Activated T-helper 2 cell treated with anti-CD3 and anti-CD28 coated beads, Interferon-gamma antibody, Interleukin-2, Interleukin-4, amounts not matched to agents 10 μg/mL and 5 μg/mL and 100 μg/mL, durations not matched to agents 14 hours and 24 hours and 36 hours (primary cell): ENCODE measurements around the gene PLEKHH3. TPM values are rescaled to one million over a fixed set of nuclear protein-coding genes. Genes with fewer than 3 reads are reported as not detected.
A peak's percentile ranks its signal among the peaks of the same experiment; 100 is the strongest.

Experiments used
- DNase-seq: peaks from one replicate; pipeline ENCODE4 v3.0.0; 2021; ENCODE audit warnings: low spot score
- H3K27ac Mint-ChIP-seq: one replicate; pipeline ENCODE4 v1.8.0; 2021; ENCODE audit warnings: mixed read lengths
- H3K27me3 Mint-ChIP-seq: one replicate; pipeline ENCODE4 v1.8.0; 2021; ENCODE audit warnings: low read depth, mixed read lengths
- H3K36me3 Mint-ChIP-seq: one replicate; pipeline ENCODE4 v1.8.0; 2021; ENCODE audit warnings: low read depth, mixed read lengths
- H3K4me1 Mint-ChIP-seq: one replicate; pipeline ENCODE4 v1.8.0; 2021; ENCODE audit warnings: low read depth, mixed read lengths
- H3K4me3 Mint-ChIP-seq: one replicate; pipeline ENCODE4 v1.8.0; 2021; ENCODE audit warnings: low read depth, mild to moderate bottlenecking, moderate library complexity, mixed read lengths
- H3K9me3 Mint-ChIP-seq: one replicate; pipeline ENCODE4 v1.8.0; 2021; ENCODE audit warnings: mixed read lengths
- intact Hi-C: fragments of 100-400 bp; cut with micrococcal nuclease; formaldehyde crosslinking; loops from one replicate; pipeline ENCODE4 v1.15.1; 2023
- total RNA-seq: library from RNA; stranded (reverse); gene quantifications from 2 replicates; pipeline ENCODE4 v1.2.3, GENCODE V29; 2022

Gene PLEKHH3
- 0.57 and 1.0 TPM in 2 replicates for total RNA-seq

DNA sequence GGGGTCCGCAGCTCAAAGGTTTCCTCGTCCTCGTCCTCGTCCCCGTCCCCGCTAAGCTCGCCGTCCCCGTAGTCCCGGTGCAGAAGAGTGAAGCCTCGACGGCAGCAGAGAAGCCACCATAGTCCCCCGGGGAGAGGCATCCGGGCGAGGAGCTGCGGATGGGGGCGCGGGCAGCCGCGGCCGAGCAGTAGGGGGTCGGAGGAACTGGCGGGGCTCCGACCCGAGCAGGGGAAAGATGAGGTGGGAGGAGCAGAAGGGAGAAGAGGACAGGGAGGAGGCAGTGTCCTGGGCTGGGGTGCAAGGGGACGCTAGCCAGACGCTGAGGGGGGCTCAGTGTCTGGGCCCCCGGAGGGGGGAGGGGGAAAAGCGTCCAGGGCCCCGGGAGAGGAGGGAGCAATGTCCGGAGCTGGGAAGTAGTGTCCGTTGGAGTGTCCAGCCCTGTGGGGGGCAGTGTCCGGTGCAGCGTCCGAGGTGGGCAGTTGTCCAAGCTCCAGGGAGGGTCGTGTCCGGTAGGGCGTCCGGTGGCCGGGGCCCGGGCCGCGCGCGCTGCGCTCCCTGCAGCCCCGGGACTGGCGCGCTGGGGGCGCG is at the start of gene PLEKHH3:
TSS of gene PLEKHH3 (minus strand) at position 571 of the 588 bp plus-strand sequence. CDS start at position 140, 431 bp downstream.
- Mint-ChIP-seq H3K4me1 (peaks cover 37% of the 10 kb centered on the region), H3K9me3 (no peaks in the 10 kb centered on the region), H3K36me3 (no peaks in the 10 kb centered on the region), H3K27ac (peak within 1 kb of the TSS; percentile 76), H3K4me3 (peak within 1 kb of the TSS; percentile 87), H3K27me3 (peaks cover 39% of the 10 kb centered on the region)
- DNase-seq: no peak
- intact Hi-C loops: loop anchor here (1.0 to 5.0 kb wide), 3 partner anchors 67 to 106 kb away; partner anchors contain the start of genes PSMC3IP, RETREG3, TUBG1 and WNK4

DNA sequence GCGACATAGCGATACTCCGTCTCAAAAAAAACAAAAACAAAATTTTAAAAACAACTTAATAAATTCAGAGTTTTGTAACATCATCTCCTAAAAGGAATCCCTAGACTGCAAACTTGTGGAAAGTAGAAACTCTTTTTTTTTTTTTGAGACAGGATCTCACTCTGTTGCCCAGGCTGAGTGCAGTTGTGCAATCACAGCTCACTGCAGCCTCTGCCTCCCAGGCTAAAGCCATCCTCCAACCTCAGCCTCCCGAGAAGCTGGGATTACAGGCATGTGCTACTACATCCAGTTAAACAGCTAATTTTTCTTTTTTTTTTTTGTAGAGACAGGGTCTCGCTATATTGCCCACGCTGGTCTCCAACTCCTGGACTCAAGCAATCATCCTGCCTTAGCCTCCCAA is 48.3 kb upstream of the PLEKHH3 start:
- H3K4me1 Mint-ChIP-seq: no peaks in the 10 kb centered on the region
- no peak overlapping the region for H3K27ac Mint-ChIP-seq
- no peak for DNase-seq
- no peaks in the 10 kb centered on the region for H3K9me3 Mint-ChIP-seq
- no peaks in the 10 kb centered on the region for H3K27me3 Mint-ChIP-seq
- intact Hi-C loops: no loop called here
- H3K4me3 Mint-ChIP-seq: no peak overlapping the region
- peaks cover 39% of the 10 kb centered on the region for H3K36me3 Mint-ChIP-seq

GRCh38 chr17:42723636-42724035 is 46.8 kb upstream of the PLEKHH3 start:
- Mint-ChIP-seq H3K9me3 (no peaks in the 10 kb centered on the region), H3K36me3 (peaks cover 45% of the 10 kb centered on the region), H3K27ac (no peak overlapping the region), H3K4me3 (no peak overlapping the region), H3K27me3 (no peaks in the 10 kb centered on the region), H3K4me1 (no peaks in the 10 kb centered on the region)
- DNase-seq: no peak
- intact Hi-C loops: no loop called here

- H3K4me1 Mint-ChIP-seq: no peaks in the 10 kb centered on the region
- H3K4me3 Mint-ChIP-seq: no peak overlapping the region
- H3K27me3 Mint-ChIP-seq: no peaks in the 10 kb centered on the region
- no peak for DNase-seq
- peaks cover 59% of the 10 kb centered on the region for H3K36me3 Mint-ChIP-seq
- intact Hi-C loops: loop anchor here (1.0 kb wide), 1 partner anchor 42 kb away; no protein-coding TSS in a partner anchor
- no peaks in the 10 kb centered on the region for H3K9me3 Mint-ChIP-seq
- H3K27ac Mint-ChIP-seq: no peak overlapping the region
Measured at GRCh38 chr17:42720996-42721583, 44.3 kb upstream of the PLEKHH3 start.

GRCh38 chr17:42709561-42709960 is 32.8 kb upstream of the PLEKHH3 start:
- Mint-ChIP-seq H3K9me3 (no peaks in the 10 kb centered on the region), H3K27ac (no peak overlapping the region), H3K4me3 (no peak overlapping the region), H3K36me3 (peaks cover 90% of the 10 kb centered on the region), H3K27me3 (no peaks in the 10 kb centered on the region), H3K4me1 (peaks cover 16% of the 10 kb centered on the region)
- DNase-seq: no peak
- intact Hi-C loops: no loop called here

DNA sequence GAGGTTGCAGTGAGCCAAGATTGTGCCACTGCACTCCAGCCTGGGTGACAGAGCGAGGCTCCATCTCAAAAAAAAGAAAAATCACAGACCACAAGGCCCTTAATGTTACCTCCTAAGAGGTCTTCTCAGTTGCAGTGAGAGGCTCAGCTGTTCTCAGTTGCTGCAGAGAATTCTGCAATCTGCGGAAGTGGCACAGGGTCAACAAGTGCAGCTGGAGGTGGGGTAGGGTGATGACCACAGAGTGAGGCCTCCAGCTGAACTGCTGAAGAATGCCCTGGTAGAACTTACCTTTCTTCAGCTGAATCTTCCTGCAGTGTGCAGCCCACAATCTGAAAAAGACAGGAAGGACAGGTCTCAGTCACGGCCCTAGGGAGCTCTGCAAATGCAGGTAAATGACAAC is 31.8 kb upstream of the PLEKHH3 start:
- intact Hi-C loops: no loop called here
- Mint-ChIP-seq H3K36me3 (peaks cover 90% of the 10 kb centered on the region), H3K4me3 (no peak overlapping the region), H3K4me1 (peaks cover 18% of the 10 kb centered on the region), H3K27me3 (no peaks in the 10 kb centered on the region), H3K27ac (no peak overlapping the region), H3K9me3 (no peaks in the 10 kb centered on the region)
- DNase-seq: no peak

GRCh38 chr17:42706732-42707131 is 29.9 kb upstream of the PLEKHH3 start:
- Mint-ChIP-seq H3K4me3 (no peak overlapping the region), H3K27ac (no peak overlapping the region), H3K4me1 (peaks cover 18% of the 10 kb centered on the region), H3K27me3 (no peaks in the 10 kb centered on the region), H3K36me3 (peaks cover 95% of the 10 kb centered on the region), H3K9me3 (no peaks in the 10 kb centered on the region)
- DNase-seq: peak; percentile 22
- intact Hi-C loops: no loop called here

DNA sequence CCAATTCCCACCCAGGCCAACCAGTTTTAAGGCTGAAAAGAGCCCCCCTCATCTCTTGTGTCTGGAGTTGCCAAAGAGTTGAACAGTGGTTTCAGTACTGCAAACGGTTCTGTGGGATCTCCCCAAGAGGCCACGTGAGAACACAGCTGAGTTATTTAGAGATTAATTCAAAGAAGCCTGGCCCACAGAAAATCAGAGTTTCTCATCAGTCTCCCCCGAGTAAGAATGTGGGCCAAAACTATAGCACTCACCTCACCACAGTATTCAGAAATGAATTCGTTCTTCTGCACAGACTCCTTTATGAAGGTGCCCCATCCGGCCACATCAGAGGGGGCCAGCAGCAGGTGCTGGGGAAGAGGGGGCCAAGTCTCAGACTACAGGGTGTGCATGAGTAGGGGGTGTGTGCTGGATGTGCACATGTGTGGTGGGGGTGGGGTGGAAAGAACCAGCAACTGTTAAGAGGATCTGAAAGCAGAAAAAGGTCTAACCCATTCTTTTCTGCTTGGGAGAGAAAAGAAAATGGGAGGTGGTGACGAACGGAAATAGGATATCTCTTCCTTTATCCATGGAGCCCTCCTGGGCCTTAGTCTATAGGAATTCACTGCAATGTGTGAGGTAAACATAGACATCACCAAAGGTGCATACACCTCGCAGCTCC is 28.2 kb upstream of the PLEKHH3 start:
- peaks cover 93% of the 10 kb centered on the region for H3K36me3 Mint-ChIP-seq
- no peaks in the 10 kb centered on the region for H3K27me3 Mint-ChIP-seq
- H3K9me3 Mint-ChIP-seq: no peaks in the 10 kb centered on the region
- H3K4me1 Mint-ChIP-seq: peaks cover 18% of the 10 kb centered on the region
- no peak overlapping the region for H3K4me3 Mint-ChIP-seq
- intact Hi-C loops: no loop called here
- no peak for DNase-seq
- no peak overlapping the region for H3K27ac Mint-ChIP-seq

GRCh38 chr17:42704490-42704836 is 27.7 kb upstream of the PLEKHH3 start:
- H3K27ac Mint-ChIP-seq: no peak overlapping the region
- H3K4me3 Mint-ChIP-seq: no peak overlapping the region
- H3K27me3 Mint-ChIP-seq: peaks cover under 1% of the 10 kb centered on the region
- H3K36me3 Mint-ChIP-seq: peaks cover 88% of the 10 kb centered on the region
- H3K9me3 Mint-ChIP-seq: no peaks in the 10 kb centered on the region
- DNase-seq: no peak
- H3K4me1 Mint-ChIP-seq: peaks cover 18% of the 10 kb centered on the region
- intact Hi-C loops: no loop called here

DNA sequence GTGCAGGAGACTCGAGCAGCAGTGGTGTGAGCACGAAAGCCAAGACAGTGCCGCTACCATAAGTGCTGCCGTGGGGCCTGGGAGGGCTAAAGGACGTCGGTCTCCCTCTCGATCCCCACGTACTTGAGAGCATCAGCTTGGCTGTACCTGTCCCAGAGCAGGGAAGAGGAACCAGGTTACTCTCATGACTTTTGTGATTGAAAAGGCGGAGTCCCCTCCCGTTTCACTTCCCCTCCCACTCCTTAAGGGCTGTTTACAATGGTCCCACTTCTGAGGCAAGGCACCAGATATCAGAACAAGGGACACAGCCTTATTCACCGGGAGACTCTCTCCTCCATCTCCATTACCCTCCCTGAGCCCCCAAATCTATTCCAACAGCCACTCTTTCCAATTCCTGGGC is 25.7 kb upstream of the PLEKHH3 start:
- Mint-ChIP-seq H3K27me3 (peaks cover 3% of the 10 kb centered on the region), H3K36me3 (peaks cover 69% of the 10 kb centered on the region), H3K27ac (no peak overlapping the region), H3K4me1 (peaks cover 15% of the 10 kb centered on the region), H3K9me3 (no peaks in the 10 kb centered on the region), H3K4me3 (no peak overlapping the region)
- DNase-seq: no peak
- intact Hi-C loops: no loop called here

DNA sequence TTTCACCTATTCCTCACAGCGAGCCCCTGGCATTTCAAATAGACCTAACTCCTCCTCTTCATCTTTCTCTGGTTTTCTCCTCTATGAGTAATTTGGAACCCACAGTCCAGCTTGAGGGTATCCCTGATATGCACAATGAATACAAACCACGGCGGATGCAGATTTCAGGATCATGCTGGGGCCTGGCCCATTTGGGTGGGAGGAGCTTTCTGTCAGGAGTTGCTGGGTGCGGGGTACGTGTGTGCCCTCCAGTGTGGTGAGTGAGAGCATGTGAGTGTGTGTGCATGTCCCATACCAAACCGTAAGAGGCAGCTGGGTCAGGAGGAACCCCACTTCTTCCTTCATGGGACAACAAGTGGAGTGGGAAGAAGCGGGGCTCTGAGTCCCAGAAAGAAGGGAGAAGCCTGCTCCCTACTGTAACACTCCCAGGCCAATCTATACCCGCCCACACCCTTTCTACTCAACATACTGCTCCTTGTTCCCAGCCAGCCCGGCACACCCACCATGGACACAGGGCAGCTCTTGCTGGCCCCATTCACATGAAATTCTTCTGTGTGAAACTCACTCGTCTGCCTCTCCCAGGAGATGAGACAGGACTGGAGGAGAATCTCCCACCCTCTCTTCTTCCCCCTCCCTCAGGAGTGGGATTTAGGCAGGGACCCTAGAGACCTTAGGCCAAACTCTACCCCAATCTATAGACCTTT is 23.9 kb upstream of the PLEKHH3 start:
- H3K4me1 Mint-ChIP-seq: peaks cover 9% of the 10 kb centered on the region
- H3K9me3 Mint-ChIP-seq: no peaks in the 10 kb centered on the region
- DNase-seq: no peak
- H3K27me3 Mint-ChIP-seq: peaks cover 3% of the 10 kb centered on the region
- no peak overlapping the region for H3K4me3 Mint-ChIP-seq
- intact Hi-C loops: no loop called here
- no peak overlapping the region for H3K27ac Mint-ChIP-seq
- peaks cover 58% of the 10 kb centered on the region for H3K36me3 Mint-ChIP-seq

GRCh38 chr17:42699415-42699740 is 22.6 kb upstream of the PLEKHH3 start:
- no peak for DNase-seq
- intact Hi-C loops: no loop called here
- H3K4me3 Mint-ChIP-seq: no peak overlapping the region
- no peaks in the 10 kb centered on the region for H3K9me3 Mint-ChIP-seq
- H3K4me1 Mint-ChIP-seq: peaks cover under 1% of the 10 kb centered on the region
- peaks cover 3% of the 10 kb centered on the region for H3K27me3 Mint-ChIP-seq
- H3K27ac Mint-ChIP-seq: no peak overlapping the region
- H3K36me3 Mint-ChIP-seq: peaks cover 46% of the 10 kb centered on the region
